ENCODE results near the gene CD6.
A peak's percentile ranks its signal among the peaks of the same experiment; 100 is the strongest.

Gene CD6, protein sequence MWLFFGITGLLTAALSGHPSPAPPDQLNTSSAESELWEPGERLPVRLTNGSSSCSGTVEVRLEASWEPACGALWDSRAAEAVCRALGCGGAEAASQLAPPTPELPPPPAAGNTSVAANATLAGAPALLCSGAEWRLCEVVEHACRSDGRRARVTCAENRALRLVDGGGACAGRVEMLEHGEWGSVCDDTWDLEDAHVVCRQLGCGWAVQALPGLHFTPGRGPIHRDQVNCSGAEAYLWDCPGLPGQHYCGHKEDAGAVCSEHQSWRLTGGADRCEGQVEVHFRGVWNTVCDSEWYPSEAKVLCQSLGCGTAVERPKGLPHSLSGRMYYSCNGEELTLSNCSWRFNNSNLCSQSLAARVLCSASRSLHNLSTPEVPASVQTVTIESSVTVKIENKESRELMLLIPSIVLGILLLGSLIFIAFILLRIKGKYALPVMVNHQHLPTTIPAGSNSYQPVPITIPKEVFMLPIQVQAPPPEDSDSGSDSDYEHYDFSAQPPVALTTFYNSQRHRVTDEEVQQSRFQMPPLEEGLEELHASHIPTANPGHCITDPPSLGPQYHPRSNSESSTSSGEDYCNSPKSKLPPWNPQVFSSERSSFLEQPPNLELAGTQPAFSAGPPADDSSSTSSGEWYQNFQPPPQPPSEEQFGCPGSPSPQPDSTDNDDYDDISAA

GRCh38 chr11:60971520-60971919 lies at the start of gene CD6:
Gene CD6 (plus strand): TSS chr11:60971680. CDS start chr11:60971866, 186 bp downstream.
- TF ChIP-seq, protein P1, sequence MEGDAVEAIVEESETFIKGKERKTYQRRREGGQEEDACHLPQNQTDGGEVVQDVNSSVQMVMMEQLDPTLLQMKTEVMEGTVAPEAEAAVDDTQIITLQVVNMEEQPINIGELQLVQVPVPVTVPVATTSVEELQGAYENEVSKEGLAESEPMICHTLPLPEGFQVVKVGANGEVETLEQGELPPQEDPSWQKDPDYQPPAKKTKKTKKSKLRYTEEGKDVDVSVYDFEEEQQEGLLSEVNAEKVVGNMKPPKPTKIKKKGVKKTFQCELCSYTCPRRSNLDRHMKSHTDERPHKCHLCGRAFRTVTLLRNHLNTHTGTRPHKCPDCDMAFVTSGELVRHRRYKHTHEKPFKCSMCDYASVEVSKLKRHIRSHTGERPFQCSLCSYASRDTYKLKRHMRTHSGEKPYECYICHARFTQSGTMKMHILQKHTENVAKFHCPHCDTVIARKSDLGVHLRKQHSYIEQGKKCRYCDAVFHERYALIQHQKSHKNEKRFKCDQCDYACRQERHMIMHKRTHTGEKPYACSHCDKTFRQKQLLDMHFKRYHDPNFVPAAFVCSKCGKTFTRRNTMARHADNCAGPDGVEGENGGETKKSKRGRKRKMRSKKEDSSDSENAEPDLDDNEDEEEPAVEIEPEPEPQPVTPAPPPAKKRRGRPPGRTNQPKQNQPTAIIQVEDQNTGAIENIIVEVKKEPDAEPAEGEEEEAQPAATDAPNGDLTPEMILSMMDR (conservative IDR thresholded peaks at IDR 0.05), result no peak
- H3K27ac ChIP-seq, result no peak within 1 kb of the TSS

DNA sequence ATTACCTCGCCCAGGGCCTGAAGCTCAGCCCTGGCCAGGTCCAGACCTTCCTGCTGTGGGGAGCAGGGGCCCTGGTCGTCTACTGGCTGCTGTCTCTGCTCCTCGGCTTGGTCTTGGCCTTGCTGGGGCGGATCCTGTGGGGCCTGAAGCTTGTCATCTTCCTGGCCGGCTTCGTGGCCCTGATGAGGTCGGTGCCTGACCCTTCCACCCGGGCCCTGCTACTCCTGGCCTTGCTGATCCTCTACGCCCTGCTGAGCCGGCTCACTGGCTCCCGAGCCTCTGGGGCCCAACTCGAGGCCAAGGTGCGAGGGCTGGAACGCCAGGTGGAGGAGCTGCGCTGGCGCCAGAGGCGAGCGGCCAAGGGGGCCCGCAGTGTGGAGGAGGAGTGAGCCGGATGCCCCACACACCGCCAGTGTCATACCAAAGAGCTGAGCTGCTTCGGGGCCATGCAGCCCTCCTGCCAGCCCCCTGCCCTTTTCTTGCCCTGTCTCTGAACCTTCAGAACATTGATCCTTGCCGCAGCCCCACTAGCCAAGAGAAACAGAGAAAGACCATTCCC lies 49.6 kb upstream of the CD6 start:
- H3K27ac ChIP-seq, result no peak overlapping the region

DNA sequence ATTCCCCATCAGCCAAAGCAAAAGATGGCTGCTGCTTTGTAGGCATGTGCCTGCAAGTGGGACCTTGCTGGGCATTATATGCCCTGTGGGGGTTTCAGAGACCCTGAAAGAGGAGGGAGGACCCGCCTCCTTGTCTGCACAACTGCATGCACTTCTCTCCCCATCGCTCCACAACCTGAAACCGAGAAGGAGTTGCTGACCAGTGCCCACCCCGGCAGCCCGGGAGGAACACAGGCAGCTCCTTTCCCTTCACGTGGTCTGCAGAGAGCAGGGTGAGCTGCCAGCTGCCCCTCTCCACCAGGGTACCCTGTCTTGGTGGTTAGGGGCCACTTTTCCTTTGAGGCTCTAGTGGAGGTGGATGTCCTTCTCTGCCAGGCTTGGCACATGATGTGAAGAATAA lies 48.6 kb upstream of the CD6 start:
- no peak overlapping the region for H3K27ac ChIP-seq
- TF ChIP-seq, protein P1 (conservative IDR thresholded peaks at IDR 0.05), result no peak

More for the DNA sequence above, 49.6 kb upstream of the CD6 start:
- TF ChIP-seq, protein P1 (conservative IDR thresholded peaks at IDR 0.05), result no peak

- H3K27ac ChIP-seq, result peak overlapping the region; percentile 69; the same call in 1 of the 2 replicates
- TF ChIP-seq, protein P1 (conservative IDR thresholded peaks at IDR 0.05), result no peak
Observed at GRCh38 chr11:60923326-60923725, 48.2 kb upstream of the CD6 start.

- peak overlapping the region; percentile 69; the same call in 1 of the 2 replicates for H3K27ac ChIP-seq
Observed at GRCh38 chr11:60923800-60924109, 47.7 kb upstream of the CD6 start.

GRCh38 chr11:60924110-60924905 lies 47.2 kb upstream of the CD6 start, which contains the start of gene TMEM132A:
Gene TMEM132A (plus strand): TSS chr11:60924460. CDS start chr11:60924634, 174 bp downstream.
- H3K27ac ChIP-seq, result peak within 1 kb of the TSS; percentile 69; the same call in 1 of the 2 replicates
- TF ChIP-seq, protein P1 (conservative IDR thresholded peaks at IDR 0.05), result 0 out of 2 replicates have a peak, but pooled peaks have one; percentile 7

More at GRCh38 chr11:60923800-60924109, 47.7 kb upstream of the CD6 start:
- TF ChIP-seq, protein P1 (conservative IDR thresholded peaks at IDR 0.05), result no peak

Measured in VCaP (cell line).